ENCODE measurements around the gene MAGEB4.
"Not testable (repeated sequence)": the region's sequence is repeated elsewhere in the genome, so short reads cannot be mapped to it uniquely, and the experiment has no call there.

The MAGEB4 gene

GRCh38 chrX:30241724-30242415 is at the start of gene MAGEB4:
TSS of gene MAGEB4 (plus strand) at chrX:30242000. CDS start at chrX:30242136, 136 bp downstream.
- DNase-seq (ENCODE audit: low read depth in 2 of 2, low spot score in 1 of 2): no peak

DNA sequence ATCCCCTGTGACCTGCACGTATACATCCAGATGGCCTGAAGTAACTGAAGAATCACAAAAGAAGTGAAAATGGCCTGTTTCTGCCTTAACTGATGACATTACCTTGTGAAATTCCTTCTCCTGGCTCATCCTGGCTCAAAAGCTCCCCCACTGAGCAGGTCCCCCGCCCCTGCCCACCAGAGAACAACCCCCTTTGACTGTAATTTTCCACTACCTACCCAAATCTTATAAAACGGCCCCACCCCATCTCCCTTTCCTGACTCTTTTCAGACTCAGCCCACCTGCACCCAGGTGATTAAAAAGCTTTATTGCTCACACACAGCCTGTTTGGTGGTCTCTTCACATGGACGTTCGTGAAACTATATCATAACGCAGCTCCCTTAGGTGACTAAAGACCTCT is 47.9 kb upstream of the MAGEB4 start:
- DNase-seq (ENCODE audit: low read depth in 2 of 2, low spot score in 1 of 2): not testable (repeated sequence)

DNA sequence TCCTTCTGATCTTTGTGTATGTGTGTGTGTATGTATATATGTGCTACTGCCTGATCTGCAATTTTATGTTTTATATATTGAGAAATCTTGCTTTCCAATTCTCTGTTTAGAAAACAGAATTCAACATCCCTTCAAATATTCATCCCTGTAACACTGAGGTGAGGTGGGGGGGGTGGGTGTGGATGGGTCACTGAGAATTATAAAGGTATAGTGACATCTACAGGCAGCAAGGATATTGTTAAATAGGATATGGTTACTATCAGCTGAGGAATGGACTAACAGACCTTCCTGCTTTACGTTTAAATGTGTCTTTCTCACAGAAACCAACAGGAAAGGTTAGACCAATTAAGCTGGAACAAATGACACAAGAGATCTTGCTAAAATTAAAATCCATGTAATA is 45.5 kb upstream of the MAGEB4 start:
- no peak for DNase-seq (ENCODE audit: low read depth in 2 of 2, low spot score in 1 of 2)

DNA sequence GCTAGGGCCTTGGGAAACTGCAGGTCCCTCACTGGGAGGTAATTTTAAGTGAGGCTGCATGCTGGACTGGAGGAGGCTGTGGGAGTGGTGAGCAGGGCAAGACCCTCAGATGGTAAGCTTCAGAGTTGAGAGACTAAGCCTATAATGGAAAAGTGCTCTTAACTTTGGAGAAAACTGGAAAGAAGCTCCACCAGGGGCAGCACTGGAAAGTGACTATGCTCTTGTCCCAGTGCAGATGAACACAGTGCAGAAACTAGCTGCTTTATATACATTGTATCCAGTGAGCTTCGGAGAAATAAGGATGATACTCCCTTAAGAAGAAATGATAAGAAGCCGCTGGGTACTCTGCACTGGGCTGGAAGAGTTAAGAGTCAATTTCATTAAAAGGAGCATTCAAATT is 29.6 kb upstream of the MAGEB4 start:
- DNase-seq (ENCODE audit: low read depth in 2 of 2, low spot score in 1 of 2): no peak

DNA sequence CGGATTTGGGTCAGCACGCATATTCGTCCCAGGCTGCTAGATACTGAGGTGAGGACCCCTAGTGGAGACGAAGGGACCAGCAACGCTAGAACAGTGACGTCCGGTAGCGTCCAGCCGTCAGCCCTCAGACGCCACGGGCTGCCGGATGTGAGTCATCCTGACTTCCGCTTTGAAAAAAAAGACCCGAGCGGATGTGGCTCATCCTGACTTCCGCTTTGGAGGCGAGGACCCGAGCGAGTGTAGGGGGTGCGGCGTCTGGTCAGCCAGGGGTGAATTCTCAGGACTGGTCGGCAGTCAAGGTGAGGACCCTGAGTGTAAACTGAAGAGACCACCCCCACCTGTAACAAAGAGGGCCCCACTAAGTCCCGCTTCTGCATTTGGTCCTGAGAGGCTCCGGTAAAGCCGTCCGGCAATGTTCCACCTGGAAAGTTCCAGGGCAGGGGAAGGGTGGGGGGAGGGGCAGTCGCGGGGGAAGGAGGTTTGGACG is 26.4 kb upstream of the MAGEB4 start, which contains the start of gene MAGEB2:
MAGEB2 (plus strand) TSS at position 207 of the 487 bp plus-strand sequence. CDS start 3,018 bp downstream, outside the sequence.
- no peak for DNase-seq (ENCODE audit: low read depth in 2 of 2, low spot score in 1 of 2)

DNA sequence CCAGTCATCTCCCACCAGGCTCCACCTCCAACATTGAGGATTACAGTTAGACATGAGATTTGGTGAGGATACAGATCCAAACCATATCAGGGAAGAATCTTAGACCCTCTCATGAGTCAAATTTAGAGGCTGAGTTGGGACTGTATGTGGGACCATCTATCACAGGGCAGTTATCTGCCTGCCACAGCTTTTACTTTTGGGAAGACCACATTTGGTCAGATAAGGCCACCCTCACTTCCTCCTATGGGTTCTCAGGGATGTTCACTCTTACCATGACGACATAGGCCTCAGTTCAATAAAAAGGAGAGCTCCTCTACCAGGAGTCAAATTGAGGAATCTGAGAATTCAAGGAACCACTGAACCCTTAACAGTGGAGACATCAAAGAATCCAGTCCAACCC is 24.3 kb upstream of the MAGEB4 start:
- DNase-seq (ENCODE audit: low read depth in 2 of 2, low spot score in 1 of 2): no peak

- DNase-seq (ENCODE audit: low read depth in 2 of 2, low spot score in 1 of 2): no peak
Observed at GRCh38 chrX:30219372-30219771, 22.4 kb upstream of the MAGEB4 start.

DNA sequence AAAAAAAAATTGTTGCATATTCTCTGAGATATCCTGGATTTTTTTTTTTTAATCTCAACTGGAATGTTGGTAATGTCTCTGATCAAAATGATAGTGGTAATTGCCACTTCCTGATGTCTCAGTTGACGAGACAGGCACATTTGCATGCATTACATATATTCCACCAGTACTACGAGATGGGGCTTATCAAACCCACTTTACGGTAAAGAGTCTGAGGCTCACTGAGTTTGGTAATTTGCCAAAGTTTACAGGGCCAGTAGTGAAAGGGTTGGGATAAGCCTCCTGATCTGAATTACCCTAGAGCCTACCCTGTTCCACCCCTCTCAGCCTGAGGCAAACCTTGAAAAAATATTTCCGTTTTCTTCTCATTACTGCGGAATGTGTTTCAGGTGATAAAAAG is 21.1 kb upstream of the MAGEB4 start:
- DNase-seq (ENCODE audit: low read depth in 2 of 2, low spot score in 1 of 2): no peak

GRCh38 chrX:30224536-30224935 is 17.3 kb upstream of the MAGEB4 start:
- DNase-seq (ENCODE audit: low read depth in 2 of 2, low spot score in 1 of 2): no peak

DNA sequence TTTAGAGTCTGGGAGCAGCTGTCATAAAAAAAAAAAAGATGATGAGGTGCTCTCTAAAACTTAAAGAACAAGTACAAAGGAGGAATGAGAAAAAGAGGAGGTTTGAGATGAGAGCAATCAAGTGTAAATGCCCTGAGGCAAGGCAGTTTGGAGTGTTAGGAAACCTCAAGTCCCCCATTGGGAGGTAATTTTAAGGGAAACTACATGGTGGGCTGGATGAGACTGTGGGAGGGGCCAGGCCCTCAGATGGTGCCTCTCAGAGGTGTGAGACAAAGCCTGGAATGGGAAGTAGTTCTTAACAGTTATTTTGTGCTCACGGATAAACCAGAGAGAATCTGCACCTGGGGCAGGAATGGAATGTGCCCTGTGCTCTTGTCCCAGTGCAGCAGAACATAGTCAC is 13.3 kb upstream of the MAGEB4 start:
- DNase-seq (ENCODE audit: low read depth in 2 of 2, low spot score in 1 of 2): no peak

GRCh38 chrX:30230395-30230794 is 11.4 kb upstream of the MAGEB4 start, which contains the start of gene MAGEB3:
TSS of gene MAGEB3 (plus strand) at chrX:30230657. CDS start at chrX:30235925, 5,268 bp downstream.
- DNase-seq (ENCODE audit: low read depth in 2 of 2, low spot score in 1 of 2): no peak

- no peak for DNase-seq (ENCODE audit: low read depth in 2 of 2, low spot score in 1 of 2)
Observed at GRCh38 chrX:30246769-30247489, 5.1 kb downstream of the MAGEB4 start, which contains the start of gene MAGEB1. TSS of gene MAGEB1 (plus strand) at chrX:30247146. CDS start at chrX:30250494, 3,348 bp downstream.

DNA sequence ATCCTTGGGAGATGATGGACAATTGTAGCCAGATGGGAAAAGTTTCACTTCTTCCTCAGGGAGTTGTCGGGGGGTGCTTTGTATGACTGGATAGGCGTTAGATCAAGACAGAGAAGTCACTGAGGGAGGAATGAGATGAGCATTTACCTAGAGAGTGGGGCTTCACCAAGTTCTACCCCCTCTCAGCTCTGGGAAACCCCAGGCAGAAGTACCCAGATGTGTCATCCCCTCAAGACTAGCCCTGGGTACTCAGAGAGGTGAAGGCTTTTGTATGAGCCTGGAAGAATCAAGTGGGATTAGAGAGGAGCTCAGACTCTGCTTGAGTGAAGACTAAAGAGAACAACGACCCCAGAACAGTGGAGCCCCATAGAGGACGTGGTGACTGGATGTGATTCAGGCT is 7.1 kb downstream of the MAGEB4 start:
- no peak for DNase-seq (ENCODE audit: low read depth in 2 of 2, low spot score in 1 of 2)

DNA sequence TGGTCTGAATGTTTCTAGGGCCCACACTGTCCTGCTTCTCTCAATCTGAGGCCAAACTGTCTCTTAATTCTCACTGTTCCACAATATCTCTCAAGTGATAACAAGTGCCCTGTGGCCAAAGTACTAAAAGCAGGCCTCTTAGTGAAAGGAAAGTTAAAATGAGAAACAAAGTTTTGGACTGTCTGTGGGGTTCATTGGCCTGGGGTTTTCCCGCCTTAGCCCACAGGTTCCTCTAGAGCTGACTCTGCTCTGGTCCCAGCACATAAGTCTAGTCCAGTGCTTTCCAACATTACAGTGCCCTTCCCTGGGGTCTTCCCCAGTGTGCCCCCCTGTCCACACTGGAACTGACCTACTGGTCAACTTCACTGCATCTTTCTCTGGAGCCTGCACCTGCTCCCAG is 11.5 kb downstream of the MAGEB4 start:
- DNase-seq (ENCODE audit: low read depth in 2 of 2, low spot score in 1 of 2): no peak

- no peak for DNase-seq (ENCODE audit: low read depth in 2 of 2, low spot score in 1 of 2)
Observed at GRCh38 chrX:30259927-30260326, 18.1 kb downstream of the MAGEB4 start.

DNA sequence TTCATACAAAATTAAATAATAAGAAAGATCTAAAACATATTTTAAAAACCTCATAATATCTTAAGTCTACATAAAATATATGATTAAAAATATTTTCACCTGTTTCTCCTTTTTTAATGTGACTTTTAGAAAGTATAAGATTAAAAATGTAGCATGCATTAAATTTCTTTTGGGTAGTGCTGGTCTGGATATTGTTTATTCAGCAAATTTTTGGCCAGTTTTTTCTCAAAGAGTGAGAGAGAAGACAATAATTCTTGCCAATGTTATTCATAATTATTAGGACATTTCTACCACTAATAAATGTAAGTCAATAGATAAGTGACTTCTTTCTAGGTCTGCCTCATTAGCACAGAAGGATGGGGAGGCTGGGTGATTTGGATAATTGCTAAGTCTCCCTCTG is 19.2 kb downstream of the MAGEB4 start:
- no peak for DNase-seq (ENCODE audit: low read depth in 2 of 2, low spot score in 1 of 2)

DNA sequence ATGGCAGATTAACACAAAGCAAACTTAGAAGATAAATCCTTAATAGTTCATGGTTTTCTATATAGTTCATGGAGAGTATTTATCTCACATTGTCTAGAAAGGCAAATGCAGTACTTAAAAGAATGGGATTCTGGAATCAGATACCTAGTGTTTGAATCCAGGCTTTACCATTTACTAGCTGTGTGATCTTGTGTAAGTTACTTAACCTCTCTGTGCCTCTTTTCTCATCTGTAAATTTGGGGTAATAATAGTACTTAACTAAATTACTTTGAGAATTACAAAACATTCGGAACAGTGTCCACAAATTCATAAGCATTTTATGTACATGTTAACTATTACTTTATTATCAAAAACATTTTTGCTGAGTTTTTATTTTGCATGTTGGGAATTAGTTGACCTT is 21.0 kb downstream of the MAGEB4 start:
- no peak for DNase-seq (ENCODE audit: low read depth in 2 of 2, low spot score in 1 of 2)

DNA sequence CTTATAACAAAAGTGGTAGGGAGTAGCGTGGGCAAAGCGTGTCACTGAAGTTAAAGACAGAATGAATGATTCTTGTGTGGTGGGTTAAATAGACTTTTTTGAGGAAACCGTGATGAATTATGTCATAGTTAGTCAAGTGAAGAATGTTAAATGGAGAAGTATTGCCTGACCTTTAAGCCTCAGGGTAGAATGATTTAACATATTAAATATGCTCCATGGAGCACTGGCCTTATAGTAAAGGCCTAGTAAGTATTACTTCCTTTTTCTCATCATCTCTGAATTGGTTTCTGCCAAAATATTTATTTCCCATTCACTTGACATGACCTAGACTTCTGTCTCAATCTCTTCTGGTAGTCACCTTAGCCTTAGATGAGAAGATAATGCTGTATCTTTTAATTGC is 28.8 kb downstream of the MAGEB4 start:
- no peak for DNase-seq (ENCODE audit: low read depth in 2 of 2, low spot score in 1 of 2)

GRCh38 chrX:30275498-30275897 is 33.7 kb downstream of the MAGEB4 start:
- DNase-seq (ENCODE audit: low read depth in 2 of 2, low spot score in 1 of 2): no peak

GRCh38 chrX:30278365-30278764 is 36.6 kb downstream of the MAGEB4 start:
- no peak for DNase-seq (ENCODE audit: low read depth in 2 of 2, low spot score in 1 of 2)

DNA sequence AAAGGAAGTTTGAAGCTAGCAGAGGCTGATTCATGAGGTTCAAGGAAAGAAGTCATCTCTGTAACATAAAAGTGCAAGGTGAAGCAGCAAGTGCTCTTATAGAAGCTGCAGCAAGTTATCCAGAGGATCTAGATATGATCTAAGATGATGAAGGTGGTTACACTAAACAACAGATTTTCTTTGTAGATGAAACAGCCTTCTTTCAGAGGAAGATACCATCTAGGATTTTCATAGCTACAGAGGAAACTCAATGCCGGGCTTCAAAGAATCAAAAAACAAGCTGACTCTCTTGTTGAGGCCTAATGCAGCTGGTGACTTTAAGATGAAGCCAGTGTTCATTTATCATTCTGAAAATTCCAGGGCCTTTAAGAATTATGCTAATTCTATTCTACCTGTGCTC is 38.6 kb downstream of the MAGEB4 start:
- DNase-seq (ENCODE audit: low read depth in 2 of 2, low spot score in 1 of 2): no peak

GRCh38 chrX:30282527-30282926 is 40.7 kb downstream of the MAGEB4 start:
- DNase-seq (ENCODE audit: low read depth in 2 of 2, low spot score in 1 of 2): no peak
